ENCODE results near the gene NCEH1. TPM values are rescaled to one million over a fixed set of nuclear protein-coding genes. Genes with fewer than 3 reads are reported as not detected.

The NCEH1 gene
- total RNA-seq, 1 experiment from 2014 or later = 73.0 TPM

GRCh38 chr3:172643506-172644179 lies 67.2 kb downstream of the NCEH1 start:
- ATAC-seq = no peak
- no peak overlapping the region for H3K4me3 ChIP-seq (ENCODE audit: low read depth in 2 of 2, low read length in 2 of 2)
- DNase-seq (ENCODE audit: low read depth, low spot score) = no peak
- ChIA-PET POLR2A (no interaction called here), CTCF (no interaction called here)
- in situ Hi-C loops (cut with HindIII; ENCODE audit: low pct_unique_long_range_greater_than_20kb, low sequenced_read_pairs) (no loop called here), intact Hi-C loops (cut with micrococcal nuclease; ENCODE audit: unreplicated experiment) (no loop called here)
- TF ChIP-seq SIN3A (IDR thresholded peaks at IDR 0.05; ENCODE audit: borderline replicate concordance, insufficient read depth, low read depth, low read length) (no peak), CTCF (IDR thresholded peaks at IDR 0.05) (no peak), POLR2AphosphoS5 (IDR thresholded peaks at IDR 0.05; ENCODE audit: low read depth, low read length) (no peak), TCF7L2 (IDR thresholded peaks at IDR 0.05; ENCODE audit: low read depth, low read length) (no peak)
- TF ChIP-seq, protein P1, sequence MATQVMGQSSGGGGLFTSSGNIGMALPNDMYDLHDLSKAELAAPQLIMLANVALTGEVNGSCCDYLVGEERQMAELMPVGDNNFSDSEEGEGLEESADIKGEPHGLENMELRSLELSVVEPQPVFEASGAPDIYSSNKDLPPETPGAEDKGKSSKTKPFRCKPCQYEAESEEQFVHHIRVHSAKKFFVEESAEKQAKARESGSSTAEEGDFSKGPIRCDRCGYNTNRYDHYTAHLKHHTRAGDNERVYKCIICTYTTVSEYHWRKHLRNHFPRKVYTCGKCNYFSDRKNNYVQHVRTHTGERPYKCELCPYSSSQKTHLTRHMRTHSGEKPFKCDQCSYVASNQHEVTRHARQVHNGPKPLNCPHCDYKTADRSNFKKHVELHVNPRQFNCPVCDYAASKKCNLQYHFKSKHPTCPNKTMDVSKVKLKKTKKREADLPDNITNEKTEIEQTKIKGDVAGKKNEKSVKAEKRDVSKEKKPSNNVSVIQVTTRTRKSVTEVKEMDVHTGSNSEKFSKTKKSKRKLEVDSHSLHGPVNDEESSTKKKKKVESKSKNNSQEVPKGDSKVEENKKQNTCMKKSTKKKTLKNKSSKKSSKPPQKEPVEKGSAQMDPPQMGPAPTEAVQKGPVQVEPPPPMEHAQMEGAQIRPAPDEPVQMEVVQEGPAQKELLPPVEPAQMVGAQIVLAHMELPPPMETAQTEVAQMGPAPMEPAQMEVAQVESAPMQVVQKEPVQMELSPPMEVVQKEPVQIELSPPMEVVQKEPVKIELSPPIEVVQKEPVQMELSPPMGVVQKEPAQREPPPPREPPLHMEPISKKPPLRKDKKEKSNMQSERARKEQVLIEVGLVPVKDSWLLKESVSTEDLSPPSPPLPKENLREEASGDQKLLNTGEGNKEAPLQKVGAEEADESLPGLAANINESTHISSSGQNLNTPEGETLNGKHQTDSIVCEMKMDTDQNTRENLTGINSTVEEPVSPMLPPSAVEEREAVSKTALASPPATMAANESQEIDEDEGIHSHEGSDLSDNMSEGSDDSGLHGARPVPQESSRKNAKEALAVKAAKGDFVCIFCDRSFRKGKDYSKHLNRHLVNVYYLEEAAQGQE (IDR thresholded peaks at IDR 0.05; ENCODE audit: insufficient read depth in 1 of 2, low read depth in 2 of 2, low read length in 1 of 2) = no peak
- no peaks in the 10 kb centered on the region for H3K27me3 ChIP-seq (ENCODE audit: control insufficient read depth, insufficient read depth, low read length)
- H3K4me1 ChIP-seq (ENCODE audit: control insufficient read depth, insufficient read depth, low read length) = peaks cover 16% of the 10 kb centered on the region
- BruUV-seq (replicated peaks) = no TSS peak
- no peak overlapping the region for H3K27ac ChIP-seq (ENCODE audit: low read length)
- 0 out of 2 replicates have a peak, but pooled peaks cover 4% of the 10 kb centered on the region for H3K36me3 ChIP-seq (ENCODE audit: control insufficient read depth, insufficient read depth, low read length)
- H3K9me3 ChIP-seq (ENCODE audit: control insufficient read depth, insufficient read depth, low read depth, low read length) = no peaks in the 10 kb centered on the region

DNA sequence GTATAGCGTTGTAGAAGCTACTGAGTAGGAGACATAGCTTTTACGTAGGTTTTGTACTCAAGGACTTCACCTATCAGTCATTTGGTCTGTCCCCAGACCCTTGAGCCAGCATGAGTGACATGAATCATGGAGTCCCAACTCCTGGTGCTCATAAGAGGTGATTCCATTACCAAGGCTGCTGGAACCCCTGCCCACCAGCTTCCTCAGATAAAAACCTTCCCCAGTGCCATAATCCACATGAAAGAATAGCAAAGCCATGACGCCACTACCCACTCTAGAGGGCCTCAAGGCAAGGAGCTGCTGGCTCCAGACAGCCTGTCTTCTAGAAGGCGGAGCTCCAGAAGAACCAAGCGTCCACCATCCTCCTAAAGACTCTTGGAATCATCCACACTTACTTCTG lies 69.6 kb downstream of the NCEH1 start:
- BruUV-seq (replicated peaks) = no TSS peak
- CTCF ChIA-PET = no interaction called here
- DNase-seq (ENCODE audit: low read depth, low spot score) (no peak), ATAC-seq (no peak)
- no peaks in the 10 kb centered on the region; the same call in 1 of the 2 replicates for H3K4me1 ChIP-seq (ENCODE audit: control insufficient read depth, insufficient read depth, low read length)
- no peak overlapping the region for H3K27ac ChIP-seq (ENCODE audit: low read length)
- in situ Hi-C loops (cut with HindIII; ENCODE audit: low pct_unique_long_range_greater_than_20kb, low sequenced_read_pairs) (no loop called here), intact Hi-C loops (cut with micrococcal nuclease; ENCODE audit: unreplicated experiment) (no loop called here)
- no peak overlapping the region for H3K4me3 ChIP-seq (ENCODE audit: low read depth in 2 of 2, low read length in 2 of 2)
- TF ChIP-seq POLR2AphosphoS5 (IDR thresholded peaks at IDR 0.05; ENCODE audit: low read depth, low read length) (no peak), CTCF (IDR thresholded peaks at IDR 0.05) (no peak), SIN3A (IDR thresholded peaks at IDR 0.05; ENCODE audit: borderline replicate concordance, insufficient read depth, low read depth, low read length) (no peak), TCF7L2 (IDR thresholded peaks at IDR 0.05; ENCODE audit: low read depth, low read length) (no peak)
- TF ChIP-seq, protein P1 (IDR thresholded peaks at IDR 0.05; ENCODE audit: insufficient read depth in 1 of 2, low read depth in 2 of 2, low read length in 1 of 2) = no peak
- 0 out of 2 replicates have a peak, but pooled peaks cover 4% of the 10 kb centered on the region for H3K36me3 ChIP-seq (ENCODE audit: control insufficient read depth, insufficient read depth, low read length)
- no peaks in the 10 kb centered on the region for H3K9me3 ChIP-seq (ENCODE audit: control insufficient read depth, insufficient read depth, low read depth, low read length)
- H3K27me3 ChIP-seq (ENCODE audit: control insufficient read depth, insufficient read depth, low read length) = no peaks in the 10 kb centered on the region
- POLR2A ChIA-PET = interaction anchor here (0.6 kb wide), 1 partner anchor 17 kb away, joined by 18 read pairs; no protein-coding TSS in a partner anchor
